ENCODE measurements around the gene PDLIM4.

PDLIM4 gene

DNA sequence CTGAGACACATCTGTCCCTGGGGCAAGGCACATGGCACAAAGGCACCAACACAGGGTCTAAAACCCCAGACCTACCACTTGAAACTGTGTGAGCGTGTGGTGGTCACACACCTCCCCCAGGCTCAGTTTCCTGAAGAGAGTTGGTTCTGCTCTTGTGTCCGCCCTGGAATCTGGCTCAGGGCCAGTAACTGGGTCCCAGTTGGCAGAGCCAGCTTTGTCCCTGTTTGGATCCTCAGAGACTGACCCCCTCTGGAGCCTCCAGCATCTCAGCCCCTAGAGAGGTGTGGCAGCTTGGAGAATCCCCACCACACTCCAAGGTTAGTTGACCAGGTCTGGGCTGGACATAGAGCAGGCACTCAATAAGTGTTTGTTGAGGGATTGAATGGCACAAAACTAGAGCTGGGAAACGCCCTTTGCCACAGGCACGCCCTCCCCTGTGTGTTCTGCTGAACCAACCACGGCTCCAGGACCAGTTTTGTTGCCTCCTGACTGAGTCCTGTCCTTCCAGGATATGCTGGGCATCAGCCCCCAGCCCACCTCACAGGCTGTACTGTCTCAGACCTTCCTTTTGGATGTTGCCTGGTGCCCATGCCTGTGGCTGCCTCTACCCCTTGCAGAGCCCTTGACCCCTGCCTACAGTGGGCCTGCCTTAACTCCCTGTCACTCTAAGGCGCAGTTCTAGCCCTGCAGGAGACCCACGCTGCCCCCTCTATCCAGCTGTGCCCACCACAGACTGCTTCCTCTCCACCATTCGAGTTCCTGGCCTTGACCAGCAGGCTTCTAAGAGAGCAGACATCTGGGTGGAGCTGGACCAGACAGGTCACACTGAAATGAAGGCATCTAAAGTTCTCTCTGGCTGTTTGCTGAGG lies 3.8 kb upstream of the PDLIM4 start:
- no peak for DNase-seq (ENCODE audit: low read depth in 2 of 2)

DNA sequence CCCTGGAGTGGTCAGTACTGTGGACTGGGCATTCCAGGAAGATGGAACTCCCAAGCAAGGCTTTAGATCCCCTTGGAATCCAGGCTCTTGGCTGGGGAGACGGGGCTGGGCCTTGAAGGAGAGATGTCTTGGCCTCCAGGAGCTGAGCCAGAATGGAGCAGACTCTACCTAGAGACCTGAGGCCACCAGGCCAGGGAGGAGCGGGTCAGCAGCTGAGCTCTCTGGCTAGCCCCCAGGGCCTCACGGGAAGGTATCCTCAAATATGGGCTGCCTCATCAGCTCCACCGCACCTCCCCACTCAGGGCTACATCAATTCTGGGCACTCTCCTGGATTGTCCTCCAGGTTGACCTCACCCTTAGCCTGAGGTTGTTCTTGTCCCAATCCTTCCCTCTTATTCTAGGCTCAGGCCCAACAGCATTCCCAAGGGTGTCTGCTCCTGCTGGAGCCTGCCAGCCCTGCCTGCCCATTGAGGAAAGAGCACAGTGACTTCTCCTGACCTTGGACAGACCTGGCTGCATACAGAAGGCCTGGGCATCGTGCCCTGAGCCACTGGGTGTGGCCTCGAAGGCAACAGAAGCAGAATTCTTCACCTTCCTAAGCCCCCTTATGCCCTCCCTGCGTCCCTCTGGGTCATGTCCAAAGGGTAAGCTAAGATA lies 3.0 kb upstream of the PDLIM4 start:
- no peak for DNase-seq (ENCODE audit: low read depth in 2 of 2)

DNA sequence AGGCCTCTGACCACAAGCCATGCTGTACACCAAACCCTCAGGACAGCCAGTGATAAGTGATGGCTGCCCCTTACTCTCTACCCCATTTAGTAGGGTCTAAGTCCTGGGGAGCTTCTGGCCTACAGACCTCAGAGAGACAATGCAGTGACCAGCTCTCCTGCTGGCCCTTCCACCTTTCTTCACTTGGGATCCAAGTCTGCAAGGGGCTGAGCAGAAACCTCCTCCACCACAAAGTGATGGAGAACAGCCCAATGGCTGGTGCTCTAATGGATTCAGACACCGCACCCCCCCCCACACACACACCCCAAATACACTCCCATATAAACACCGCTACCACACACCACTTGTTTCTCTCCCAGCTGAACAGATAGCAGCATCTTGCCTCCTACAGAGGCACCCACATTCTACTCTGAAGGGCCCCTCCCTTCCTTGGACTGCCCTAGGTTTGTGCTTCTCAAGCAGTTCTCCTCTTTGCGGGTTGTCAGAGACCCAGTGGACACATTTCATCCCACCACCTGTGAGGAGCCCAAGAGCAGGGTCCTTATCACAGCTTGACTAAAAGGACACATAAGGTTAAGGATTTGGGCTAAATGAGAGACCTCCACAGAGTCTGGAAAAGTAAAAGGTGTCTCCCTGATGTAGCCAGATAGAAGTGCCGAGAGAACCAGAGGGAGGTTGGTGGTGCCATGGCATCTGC lies 1.3 kb upstream of the PDLIM4 start:
- DNase-seq (ENCODE audit: low read depth in 2 of 2) = no peak

GRCh38 chr5:132256783-132257130 lies 739 bp upstream of the PDLIM4 start:
- no peak for DNase-seq (ENCODE audit: low read depth in 2 of 2)

GRCh38 chr5:132258102-132259068 lies 889 bp downstream of the PDLIM4 start:
- no peak for DNase-seq (ENCODE audit: low read depth in 2 of 2)

- no peak for DNase-seq (ENCODE audit: low read depth in 2 of 2)
Measured at GRCh38 chr5:132259069-132259851, 1.8 kb downstream of the PDLIM4 start.

- DNase-seq (ENCODE audit: low read depth in 2 of 2) = no peak
Measured at GRCh38 chr5:132260051-132260450, 2.6 kb downstream of the PDLIM4 start.

GRCh38 chr5:132260714-132261551 lies 3.4 kb downstream of the PDLIM4 start:
- no peak for DNase-seq (ENCODE audit: low read depth in 2 of 2)

GRCh38 chr5:132261881-132262845 lies 4.7 kb downstream of the PDLIM4 start:
- DNase-seq (ENCODE audit: low read depth in 2 of 2) = no peak

DNA sequence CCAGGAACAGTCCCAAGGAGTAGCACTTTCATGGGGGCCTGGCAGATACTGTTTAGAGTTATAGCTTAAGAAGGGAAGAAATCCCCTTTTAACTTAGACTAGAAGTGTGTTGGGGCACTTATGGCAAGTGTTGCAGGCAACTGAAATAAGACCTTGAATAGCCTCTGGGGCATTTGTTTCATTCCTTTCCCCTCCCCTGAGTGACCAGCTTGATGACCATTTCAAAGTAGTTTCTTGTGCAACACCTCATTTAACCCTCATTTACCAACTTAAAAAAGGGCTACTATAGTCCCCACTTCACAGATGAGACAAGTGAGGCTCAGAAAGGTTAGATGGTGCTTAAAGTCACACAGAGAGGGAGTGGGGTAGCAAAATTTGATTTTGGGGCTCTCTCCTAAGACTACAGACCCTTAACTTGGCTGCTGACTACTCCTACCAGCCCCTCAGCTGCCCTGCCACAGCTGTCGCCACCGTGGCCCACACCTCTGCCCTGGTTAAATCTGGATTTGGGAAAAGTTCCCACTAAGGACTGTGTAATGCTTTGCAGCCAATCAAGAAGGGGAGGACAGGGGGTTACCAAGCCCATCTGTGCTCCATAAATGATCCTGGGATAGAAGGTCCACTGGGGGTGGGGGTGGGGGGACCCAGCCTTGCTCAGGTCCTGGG lies 5.5 kb downstream of the PDLIM4 start:
- no peak for DNase-seq (ENCODE audit: low read depth in 2 of 2)

- DNase-seq (ENCODE audit: low read depth in 2 of 2) = no peak
Measured at GRCh38 chr5:132263548-132264261, 6.2 kb downstream of the PDLIM4 start.

- DNase-seq (ENCODE audit: low read depth in 2 of 2) = no peak
Measured at GRCh38 chr5:132264546-132265335, 7.2 kb downstream of the PDLIM4 start.

- no peak for DNase-seq (ENCODE audit: low read depth in 2 of 2)
Measured at GRCh38 chr5:132265336-132266030, 8.0 kb downstream of the PDLIM4 start.

DNA sequence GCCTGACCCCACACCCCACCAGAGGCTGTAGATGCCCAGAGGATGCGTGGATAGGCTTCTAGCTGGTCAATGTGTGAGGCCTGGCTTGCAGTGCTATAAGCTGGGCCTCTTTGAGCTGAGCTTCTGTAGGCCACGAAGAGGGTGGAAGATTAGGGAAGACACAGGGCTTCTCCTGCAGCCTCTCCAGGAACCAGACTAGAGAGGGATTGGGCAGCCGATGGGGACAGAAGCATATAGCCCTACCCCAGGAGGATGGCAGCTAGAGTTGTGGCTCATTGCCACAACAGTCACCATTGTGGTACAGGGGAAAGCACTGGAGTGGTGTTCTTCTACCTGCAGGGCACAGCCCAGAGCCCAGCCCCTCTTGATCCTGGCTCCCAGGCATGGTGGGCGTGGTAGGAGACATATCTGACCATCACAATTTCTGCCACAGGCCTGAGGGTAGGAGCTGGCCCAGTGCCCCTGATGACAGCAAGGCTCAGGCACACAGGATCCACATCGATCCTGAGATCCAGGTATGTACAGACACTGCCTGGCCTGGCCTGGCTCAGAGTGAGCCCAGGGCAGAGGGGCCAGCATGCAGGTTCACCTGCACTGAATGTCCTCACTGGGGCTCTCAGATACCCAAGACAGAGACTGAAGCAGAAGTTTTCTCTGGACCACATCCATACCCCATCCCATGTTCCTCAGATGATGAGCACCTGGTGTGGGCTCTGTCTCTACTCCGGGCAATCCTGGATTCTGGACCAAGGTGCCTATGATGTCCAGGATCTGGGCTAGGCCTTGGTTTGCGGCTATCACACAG lies 8.7 kb downstream of the PDLIM4 start:
- DNase-seq (ENCODE audit: low read depth in 2 of 2) = no peak

DNA sequence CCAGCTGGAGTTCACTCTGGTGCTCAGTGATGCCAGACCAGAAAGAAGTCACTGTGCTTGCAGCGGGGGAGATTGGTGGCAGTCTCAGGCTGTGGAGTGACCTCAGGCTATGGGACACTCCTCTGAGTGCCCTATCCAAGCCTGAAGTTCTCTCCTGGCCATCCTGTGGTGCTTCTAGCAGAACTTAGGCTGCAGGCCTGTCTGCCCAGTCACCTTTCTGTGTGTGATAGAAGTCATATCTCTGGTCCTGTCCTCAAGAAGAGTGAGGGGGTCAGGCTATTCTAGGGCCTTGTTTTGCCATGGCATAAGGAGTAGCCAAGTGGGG lies 9.3 kb downstream of the PDLIM4 start:
- no peak for DNase-seq (ENCODE audit: low read depth in 2 of 2)

All from stimulated activated CD8-positive, alpha-beta memory T cell treated with anti-CD3 and anti-CD28 coated beads, Interleukin-7, amount 100 ng/mL, for 1 hour (primary cell).